Tibial artery (tissue), 4 donors: ENCODE results near the gene RASD1.

Experiments
- DNase-seq, 2 donors: peaks; one replicate each; pipeline ENCODE4 v3.0.0-alpha.2; 2019
- H3K27ac ChIP-seq, 2 donors: fragments of 200-600 bp; sonication (generic) in 1 of 2; 1 replicate in 1 of 2; 2 replicates in 1 of 2; pipeline ENCODE4 v1.5.1; 2018 to 2019; ENCODE audit warnings: mild to moderate bottlenecking in 1 of 2
- H3K27me3 ChIP-seq, 2 donors: fragments of 200-600 bp; sonication (generic) in 1 of 2; one replicate each; pipeline versions ENCODE4 v1.5.1 to v1.6.0; 2016 to 2019
- H3K36me3 ChIP-seq, 3 donors: fragments of 200-600 bp; sonication (generic) in 2 of 3; one replicate each; pipeline ENCODE4 v1.5.1; 2016 to 2019; ENCODE audit warnings: mild to moderate bottlenecking in 2 of 3
- H3K4me1 ChIP-seq, 4 donors: fragments of 200-600 bp; sonication (generic) in 2 of 4; 1 replicate in 3 of 4; 2 replicates in 1 of 4; pipeline ENCODE4 v1.5.1; 2016 to 2019
- H3K4me3 ChIP-seq, 2 donors: fragments of 200-600 bp; sonication (generic) in 1 of 2; 1 replicate in 1 of 2; 2 replicates in 1 of 2; pipeline ENCODE4 v1.5.1; 2018 to 2019; ENCODE audit warnings: mild to moderate bottlenecking in 2 of 2
- H3K9me3 ChIP-seq, 3 donors: fragments of 200-600 bp; sonication (generic) in 1 of 3; one replicate each; pipeline ENCODE4 v1.5.1; 2016 to 2019
- intact Hi-C: fragments of 100-400 bp; cut with DNase I; formaldehyde crosslinking; loops from one replicate; pipeline ENCODE4 v1.15.0; 2023; ENCODE audit warnings: low total_unique reads
- TF ChIP-seq, protein P1 (sequence below), 2 experiments: fragments of 200-600 bp in 1 of 2; fragments of 450-650 bp in 1 of 2; IDR thresholded peaks; one replicate each; pipeline ENCODE4 v1.5.1; 2017 to 2019; ENCODE audit warnings: antibody characterized with exemption in 2 of 2, mild to moderate bottlenecking in 1 of 2, moderate library complexity in 1 of 2

RASD1 gene

DNA sequence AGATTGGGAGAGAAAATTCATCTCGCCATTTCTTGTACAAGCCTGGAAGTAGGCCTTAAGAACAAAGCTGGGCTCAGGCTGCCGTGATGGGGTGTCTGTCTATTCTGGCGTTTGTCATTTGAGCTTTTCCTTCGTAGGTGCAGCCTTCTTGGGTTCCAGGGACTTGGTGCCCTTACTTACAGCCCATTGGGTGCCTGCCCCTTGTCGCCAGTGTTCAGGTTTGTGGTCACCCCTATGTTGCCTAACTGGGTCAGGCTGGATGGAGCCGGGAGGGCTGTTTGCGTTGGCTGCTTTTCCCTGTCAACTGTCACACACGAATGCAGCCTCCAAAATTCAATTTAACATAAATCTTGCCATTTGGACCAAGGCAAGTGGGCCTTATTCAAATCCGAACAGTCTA, 43.1 kb downstream of the RASD1 start:
- intact Hi-C loops = no loop called here
- H3K27ac ChIP-seq = no peak overlapping the region
- no peaks in the 10 kb centered on the region for H3K9me3 ChIP-seq
- H3K27me3 ChIP-seq = peaks cover 0 to 26% of the 10 kb centered on the region in 2 donors
- H3K4me3 ChIP-seq = no peak overlapping the region
- H3K4me1 ChIP-seq = no peaks in the 10 kb centered on the region
- no peak for DNase-seq
- TF ChIP-seq, protein P1, sequence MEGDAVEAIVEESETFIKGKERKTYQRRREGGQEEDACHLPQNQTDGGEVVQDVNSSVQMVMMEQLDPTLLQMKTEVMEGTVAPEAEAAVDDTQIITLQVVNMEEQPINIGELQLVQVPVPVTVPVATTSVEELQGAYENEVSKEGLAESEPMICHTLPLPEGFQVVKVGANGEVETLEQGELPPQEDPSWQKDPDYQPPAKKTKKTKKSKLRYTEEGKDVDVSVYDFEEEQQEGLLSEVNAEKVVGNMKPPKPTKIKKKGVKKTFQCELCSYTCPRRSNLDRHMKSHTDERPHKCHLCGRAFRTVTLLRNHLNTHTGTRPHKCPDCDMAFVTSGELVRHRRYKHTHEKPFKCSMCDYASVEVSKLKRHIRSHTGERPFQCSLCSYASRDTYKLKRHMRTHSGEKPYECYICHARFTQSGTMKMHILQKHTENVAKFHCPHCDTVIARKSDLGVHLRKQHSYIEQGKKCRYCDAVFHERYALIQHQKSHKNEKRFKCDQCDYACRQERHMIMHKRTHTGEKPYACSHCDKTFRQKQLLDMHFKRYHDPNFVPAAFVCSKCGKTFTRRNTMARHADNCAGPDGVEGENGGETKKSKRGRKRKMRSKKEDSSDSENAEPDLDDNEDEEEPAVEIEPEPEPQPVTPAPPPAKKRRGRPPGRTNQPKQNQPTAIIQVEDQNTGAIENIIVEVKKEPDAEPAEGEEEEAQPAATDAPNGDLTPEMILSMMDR (IDR thresholded peaks at IDR 0.05) = no peak
- H3K36me3 ChIP-seq = no peaks in the 10 kb centered on the region

GRCh38 chr17:17448723-17449122, 47.5 kb downstream of the RASD1 start:
- intact Hi-C loops = no loop called here
- Histone ChIP-seq H3K27ac (no peak overlapping the region), H3K4me3 (no peak overlapping the region), H3K4me1 (peaks cover 0 to 7% (median 0%) of the 10 kb centered on the region in 4 donors), H3K9me3 (no peaks in the 10 kb centered on the region), H3K36me3 (no peaks in the 10 kb centered on the region), H3K27me3 (peaks cover 0 to 10% of the 10 kb centered on the region in 2 donors)
- DNase-seq = no peak
- TF ChIP-seq, protein P1 (IDR thresholded peaks at IDR 0.05) = no peak

DNA sequence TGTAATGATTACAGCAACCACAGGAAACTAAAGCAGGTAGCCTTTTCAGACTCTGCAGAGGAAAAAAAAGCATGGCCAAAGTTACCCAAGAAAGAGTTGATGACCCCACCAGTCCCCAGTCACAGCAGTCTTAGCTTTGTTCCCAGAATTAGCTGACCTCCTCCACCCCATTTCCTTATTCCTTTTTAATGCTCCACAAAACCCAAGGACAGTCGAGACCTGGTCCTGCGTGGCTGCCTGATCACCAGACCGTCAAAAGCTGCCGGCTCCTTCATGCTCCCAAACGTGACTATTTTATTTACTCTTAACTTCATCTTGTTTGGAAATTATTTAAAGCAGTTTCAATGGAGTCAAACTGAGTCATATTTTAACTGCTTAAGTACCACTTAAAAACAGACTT, 48.1 kb downstream of the RASD1 start:
- TF ChIP-seq, protein P1 (IDR thresholded peaks at IDR 0.05) = no peak
- Histone ChIP-seq H3K4me3 (no peak overlapping the region), H3K9me3 (no peaks in the 10 kb centered on the region), H3K27ac (no peak overlapping the region), H3K27me3 (peaks cover 0 to 11% of the 10 kb centered on the region in 2 donors), H3K36me3 (no peaks in the 10 kb centered on the region), H3K4me1 (peaks cover 0 to 7% (median 0%) of the 10 kb centered on the region in 4 donors)
- intact Hi-C loops = no loop called here
- DNase-seq = no peak

GRCh38 chr17:17447264-17447663, 48.9 kb downstream of the RASD1 start:
- Histone ChIP-seq H3K9me3 (no peaks in the 10 kb centered on the region), H3K27me3 (peaks cover 0 to 12% of the 10 kb centered on the region in 2 donors), H3K4me3 (no peak overlapping the region), H3K4me1 (peaks cover 0 to 7% (median 0%) of the 10 kb centered on the region in 4 donors), H3K27ac (no peak overlapping the region), H3K36me3 (no peaks in the 10 kb centered on the region)
- intact Hi-C loops = no loop called here
- no peak for DNase-seq
- TF ChIP-seq, protein P1 (IDR thresholded peaks at IDR 0.05) = no peak

DNA sequence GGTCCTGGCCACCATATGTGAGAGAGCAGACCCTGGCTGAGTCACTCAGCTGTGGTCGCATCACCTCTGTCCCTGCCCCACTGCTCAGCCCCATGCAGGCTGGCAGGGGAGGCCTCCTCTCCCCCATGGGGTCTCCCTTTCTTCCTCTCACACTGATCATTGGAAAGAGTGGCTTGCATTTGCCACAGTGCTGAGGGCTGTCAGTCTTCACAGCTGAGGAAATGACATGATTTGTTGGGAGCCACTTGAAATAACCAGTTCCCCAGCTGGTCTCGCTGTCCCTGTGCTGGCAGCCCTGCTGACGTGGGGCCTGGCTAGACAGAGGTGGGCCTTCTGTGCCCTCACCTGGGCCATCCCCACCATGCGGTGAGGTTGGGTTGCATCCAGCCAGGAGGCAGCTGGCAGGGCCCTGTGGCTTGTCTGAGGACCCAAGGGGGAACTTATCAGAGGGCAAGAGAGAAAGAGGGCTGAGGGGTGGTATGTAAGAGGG, 49.5 kb downstream of the RASD1 start:
- Histone ChIP-seq H3K27ac (no peak overlapping the region), H3K36me3 (no peaks in the 10 kb centered on the region), H3K27me3 (peaks cover 0 to 12% of the 10 kb centered on the region in 2 donors), H3K9me3 (no peaks in the 10 kb centered on the region), H3K4me3 (no peak overlapping the region), H3K4me1 (peaks cover 0 to 7% (median 0%) of the 10 kb centered on the region in 4 donors)
- no peak for DNase-seq
- intact Hi-C loops = no loop called here
- TF ChIP-seq, protein P1 (IDR thresholded peaks at IDR 0.05) = no peak
